ENCODE data around the gene YJEFN3.

YJEFN3 gene

DNA sequence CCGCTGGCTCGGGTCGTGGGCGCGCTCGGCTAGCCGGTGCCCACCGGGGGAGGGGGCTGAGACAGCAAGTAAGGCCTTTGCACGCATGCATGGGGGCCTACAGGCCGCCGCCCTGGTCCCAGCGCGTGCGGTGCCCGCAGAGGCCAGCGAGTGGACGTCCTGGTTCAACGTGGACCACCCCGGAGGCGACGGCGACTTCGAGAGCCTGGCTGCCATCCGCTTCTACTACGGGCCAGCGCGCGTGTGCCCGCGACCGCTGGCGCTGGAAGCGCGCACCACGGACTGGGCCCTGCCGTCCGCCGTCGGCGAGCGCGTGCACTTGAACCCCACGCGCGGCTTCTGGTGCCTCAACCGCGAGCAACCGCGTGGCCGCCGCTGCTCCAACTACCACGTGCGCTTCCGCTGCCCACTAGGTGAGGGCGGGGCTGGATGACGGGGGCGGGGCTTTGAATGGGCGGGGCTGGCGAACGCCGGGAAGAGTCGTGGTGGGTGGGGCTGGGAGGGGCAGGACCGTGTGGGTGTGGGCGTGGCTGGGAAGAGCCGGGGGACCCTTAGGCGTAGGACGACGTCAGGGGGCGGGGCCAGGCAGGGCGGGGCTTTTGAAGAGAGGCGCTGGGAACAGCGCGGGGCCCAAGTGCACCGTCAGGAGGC is 11.5 kb downstream of the YJEFN3 start:
- 73 to 75% methylated on average over 74 of the region's 74 CpGs for WGBS, 2 experiments

DNA sequence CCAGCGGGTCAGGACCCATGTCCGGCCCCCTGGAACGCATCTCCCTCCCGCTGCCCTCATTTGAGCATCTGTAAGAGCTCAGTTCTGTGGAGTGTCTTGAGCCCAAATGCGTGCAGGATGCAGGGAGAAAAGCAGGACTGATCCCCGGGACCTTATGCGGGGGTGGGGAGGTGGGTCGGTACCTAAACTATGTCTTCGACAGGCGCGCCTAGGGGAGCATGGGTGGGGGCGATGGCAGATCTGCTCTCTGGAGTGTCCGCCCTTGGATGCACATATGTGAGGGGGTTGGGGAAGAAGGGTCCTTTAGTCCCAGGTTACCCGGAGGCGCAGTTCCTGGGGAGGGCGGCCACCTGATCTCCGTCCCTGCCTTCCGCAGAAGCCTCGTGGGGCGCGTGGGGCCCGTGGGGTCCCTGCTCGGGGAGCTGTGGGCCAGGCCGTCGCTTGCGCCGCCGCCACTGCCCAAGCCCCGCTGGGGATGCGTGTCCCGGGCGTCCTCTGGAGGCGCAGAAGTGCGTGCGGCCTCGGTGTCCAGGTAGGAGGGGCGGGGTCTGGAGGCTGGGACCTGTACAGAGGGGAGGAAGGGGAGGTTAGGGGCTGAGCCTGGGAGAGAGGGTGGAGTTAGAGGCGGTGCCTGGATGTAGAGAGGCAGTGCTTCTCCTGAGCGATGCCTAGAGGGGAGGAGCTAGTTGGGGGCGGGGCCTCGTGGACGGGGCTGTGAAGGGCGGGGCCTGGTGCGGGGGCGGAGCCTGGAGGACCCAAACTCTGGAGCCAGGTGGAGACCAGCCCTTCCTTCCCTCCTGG is 12.2 kb downstream of the YJEFN3 start:
- 68 to 74% methylated on average over 45 of the region's 45 CpGs for WGBS, 2 experiments
- Histone ChIP-seq H3K4me3 (ENCODE audit: insufficient read depth, low read depth, low read length) (no peak overlapping the region), H3K9me3 (ENCODE audit: control insufficient read depth, low read length) (no peaks in the 10 kb centered on the region)

More for the DNA sequence above, 11.5 kb downstream of the YJEFN3 start:
- Histone ChIP-seq H3K9me3 (ENCODE audit: control insufficient read depth, low read length) (no peaks in the 10 kb centered on the region), H3K27ac (ENCODE audit: insufficient read depth, low read depth, low read length, poor library complexity, severe bottlenecking) (no peak overlapping the region), H3K4me3 (ENCODE audit: insufficient read depth, low read depth, low read length) (no peak overlapping the region), H3K27me3 (ENCODE audit: control insufficient read depth, insufficient read depth, low read length, poor library complexity, severe bottlenecking) (peaks cover 46% of the 10 kb centered on the region), H3K4me1 (ENCODE audit: control insufficient read depth, insufficient read depth, low read length) (peaks cover 8% of the 10 kb centered on the region), H3K36me3 (ENCODE audit: control insufficient read depth, insufficient read depth, low read length) (no peaks in the 10 kb centered on the region)

DNA sequence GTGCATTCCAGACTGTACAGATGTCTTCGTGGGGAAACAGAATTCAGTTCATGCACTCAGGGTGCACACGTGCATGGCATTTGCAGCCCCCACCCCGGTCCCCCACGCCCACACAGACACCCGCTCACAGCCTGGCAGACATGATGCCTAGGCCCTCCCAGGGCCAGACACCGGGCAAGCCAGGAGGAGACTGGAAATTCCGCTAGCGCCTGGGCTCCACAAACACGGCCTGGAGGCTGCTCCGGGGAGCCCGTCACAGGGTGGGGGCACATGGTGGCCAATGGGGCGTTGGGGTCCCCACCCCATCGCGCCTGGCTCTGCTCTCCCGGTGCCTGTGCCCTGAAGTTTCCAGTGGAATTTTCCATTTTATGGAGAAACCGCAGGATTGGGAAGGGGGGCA is 12.9 kb downstream of the YJEFN3 start:
- Histone ChIP-seq H3K27ac (ENCODE audit: insufficient read depth, low read depth, low read length, poor library complexity, severe bottlenecking) (no peak overlapping the region), H3K4me3 (ENCODE audit: insufficient read depth, low read depth, low read length) (no peak overlapping the region), H3K9me3 (ENCODE audit: control insufficient read depth, low read length) (no peaks in the 10 kb centered on the region), H3K27me3 (ENCODE audit: control insufficient read depth, insufficient read depth, low read length, poor library complexity, severe bottlenecking) (peaks cover 46% of the 10 kb centered on the region), H3K36me3 (ENCODE audit: control insufficient read depth, insufficient read depth, low read length) (no peaks in the 10 kb centered on the region), H3K4me1 (ENCODE audit: control insufficient read depth, insufficient read depth, low read length) (peaks cover 8% of the 10 kb centered on the region)
- WGBS, 2 experiments: 93 to 95% methylated on average over 16 of the region's 16 CpGs

More for the DNA sequence above, 12.2 kb downstream of the YJEFN3 start:
- H3K4me1 ChIP-seq (ENCODE audit: control insufficient read depth, insufficient read depth, low read length): peaks cover 8% of the 10 kb centered on the region
- H3K36me3 ChIP-seq (ENCODE audit: control insufficient read depth, insufficient read depth, low read length): no peaks in the 10 kb centered on the region
- no peak overlapping the region for H3K27ac ChIP-seq (ENCODE audit: insufficient read depth, low read depth, low read length, poor library complexity, severe bottlenecking)
- peaks cover 46% of the 10 kb centered on the region for H3K27me3 ChIP-seq (ENCODE audit: control insufficient read depth, insufficient read depth, low read length, poor library complexity, severe bottlenecking)

DNA sequence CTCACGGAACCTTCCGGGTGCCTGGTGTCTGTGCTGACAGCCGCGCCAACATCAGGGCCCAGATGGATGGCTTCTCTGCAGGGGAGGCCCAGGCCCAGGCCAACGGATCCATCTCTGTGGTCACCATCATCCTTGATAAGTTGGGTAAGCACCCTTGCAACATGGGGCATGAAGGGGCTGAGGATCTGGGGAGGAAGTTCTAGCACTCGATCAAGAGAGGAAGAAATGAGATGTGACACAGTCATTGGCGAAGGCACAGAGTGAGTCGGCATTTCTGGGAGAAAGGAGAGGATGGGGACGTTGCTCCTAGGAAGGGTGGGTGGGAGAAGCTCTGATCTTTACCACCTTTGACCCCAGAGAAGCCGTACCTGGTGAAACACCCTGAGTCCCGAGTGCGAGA is 13.8 kb downstream of the YJEFN3 start:
- peaks cover 8% of the 10 kb centered on the region for H3K4me1 ChIP-seq (ENCODE audit: control insufficient read depth, insufficient read depth, low read length)
- no peaks in the 10 kb centered on the region for H3K9me3 ChIP-seq (ENCODE audit: control insufficient read depth, low read length)
- WGBS, 2 experiments: 94 to 95% methylated on average over 12 of the region's 12 CpGs
- no peak overlapping the region for H3K4me3 ChIP-seq (ENCODE audit: insufficient read depth, low read depth, low read length)
- peaks cover 41% of the 10 kb centered on the region for H3K27me3 ChIP-seq (ENCODE audit: control insufficient read depth, insufficient read depth, low read length, poor library complexity, severe bottlenecking)
- H3K36me3 ChIP-seq (ENCODE audit: control insufficient read depth, insufficient read depth, low read length): no peaks in the 10 kb centered on the region
- no peak overlapping the region for H3K27ac ChIP-seq (ENCODE audit: insufficient read depth, low read depth, low read length, poor library complexity, severe bottlenecking)

GRCh38 chr19:19543101-19543500 is 14.4 kb downstream of the YJEFN3 start:
- no peak overlapping the region for H3K27ac ChIP-seq (ENCODE audit: insufficient read depth, low read depth, low read length, poor library complexity, severe bottlenecking)
- H3K9me3 ChIP-seq (ENCODE audit: control insufficient read depth, low read length): no peaks in the 10 kb centered on the region
- H3K4me3 ChIP-seq (ENCODE audit: insufficient read depth, low read depth, low read length): no peak overlapping the region
- H3K4me1 ChIP-seq (ENCODE audit: control insufficient read depth, insufficient read depth, low read length): peaks cover 8% of the 10 kb centered on the region
- no peaks in the 10 kb centered on the region for H3K36me3 ChIP-seq (ENCODE audit: control insufficient read depth, insufficient read depth, low read length)
- peaks cover 35% of the 10 kb centered on the region for H3K27me3 ChIP-seq (ENCODE audit: control insufficient read depth, insufficient read depth, low read length, poor library complexity, severe bottlenecking)
- WGBS, 2 experiments: 94 to 96% methylated on average over 13 of the region's 13 CpGs

DNA sequence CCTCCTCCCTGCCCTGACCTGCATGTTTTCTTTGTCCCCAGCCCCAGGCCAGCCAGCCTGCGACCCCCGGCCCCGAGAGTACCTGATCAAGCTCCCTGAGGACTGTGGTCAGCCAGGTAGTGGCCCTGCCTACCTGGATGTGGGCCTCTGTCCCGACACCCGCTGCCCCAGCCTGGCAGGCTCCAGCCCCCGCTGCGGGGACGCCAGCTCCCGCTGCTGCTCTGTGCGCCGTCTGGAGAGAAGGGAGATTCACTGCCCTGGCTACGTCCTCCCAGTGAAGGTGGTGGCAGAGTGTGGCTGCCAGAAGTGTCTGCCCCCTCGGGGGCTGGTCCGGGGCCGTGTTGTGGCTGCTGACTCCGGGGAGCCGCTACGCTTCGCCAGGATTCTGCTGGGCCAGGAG is 14.9 kb downstream of the YJEFN3 start:
- Histone ChIP-seq H3K36me3 (ENCODE audit: control insufficient read depth, insufficient read depth, low read length) (no peaks in the 10 kb centered on the region), H3K27ac (ENCODE audit: insufficient read depth, low read depth, low read length, poor library complexity, severe bottlenecking) (no peak overlapping the region), H3K4me1 (ENCODE audit: control insufficient read depth, insufficient read depth, low read length) (peaks cover 2% of the 10 kb centered on the region), H3K9me3 (ENCODE audit: control insufficient read depth, low read length) (no peaks in the 10 kb centered on the region), H3K4me3 (ENCODE audit: insufficient read depth, low read depth, low read length) (no peak overlapping the region), H3K27me3 (ENCODE audit: control insufficient read depth, insufficient read depth, low read length, poor library complexity, severe bottlenecking) (peaks cover 30% of the 10 kb centered on the region)
- 94% methylated on average over 19 of the region's 19 CpGs for WGBS, 2 experiments

DNA sequence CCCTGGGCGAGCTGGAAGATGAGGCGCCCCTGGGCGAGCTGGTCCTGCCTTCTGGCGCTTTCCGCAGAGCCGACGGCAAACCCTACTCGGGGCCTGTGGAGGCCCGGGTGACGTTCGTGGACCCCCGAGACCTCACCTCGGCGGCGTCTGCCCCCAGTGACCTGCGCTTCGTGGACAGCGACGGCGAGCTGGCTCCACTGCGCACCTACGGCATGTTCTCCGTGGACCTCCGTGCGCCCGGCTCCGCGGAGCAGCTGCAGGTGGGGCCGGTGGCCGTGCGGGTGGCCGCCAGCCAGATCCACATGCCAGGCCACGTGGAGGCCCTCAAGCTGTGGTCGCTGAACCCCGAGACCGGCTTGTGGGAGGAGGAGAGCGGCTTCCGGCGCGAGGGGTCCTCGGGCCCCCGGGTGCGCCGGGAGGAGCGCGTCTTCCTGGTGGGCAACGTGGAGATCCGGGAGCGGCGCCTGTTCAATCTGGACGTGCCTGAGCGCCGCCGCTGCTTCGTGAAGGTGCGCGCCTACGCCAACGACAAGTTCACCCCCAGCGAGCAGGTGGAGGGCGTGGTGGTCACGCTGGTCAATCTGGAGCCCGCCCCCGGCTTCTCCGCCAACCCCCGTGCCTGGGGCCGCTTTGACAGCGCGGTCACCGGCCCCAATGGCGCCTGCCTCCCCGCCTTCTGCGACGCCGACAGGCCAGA is 15.7 kb downstream of the YJEFN3 start:
- whole genome bisulfite sequencing, 2 experiments: 96% methylated on average over 75 of the region's 75 CpGs
- Histone ChIP-seq H3K27ac (ENCODE audit: insufficient read depth, low read depth, low read length, poor library complexity, severe bottlenecking) (no peak overlapping the region), H3K4me1 (ENCODE audit: control insufficient read depth, insufficient read depth, low read length) (no peaks in the 10 kb centered on the region), H3K27me3 (ENCODE audit: control insufficient read depth, insufficient read depth, low read length, poor library complexity, severe bottlenecking) (peaks cover 22% of the 10 kb centered on the region), H3K4me3 (ENCODE audit: insufficient read depth, low read depth, low read length) (no peak overlapping the region), H3K36me3 (ENCODE audit: control insufficient read depth, insufficient read depth, low read length) (no peaks in the 10 kb centered on the region), H3K9me3 (ENCODE audit: control insufficient read depth, low read length) (no peaks in the 10 kb centered on the region)

DNA sequence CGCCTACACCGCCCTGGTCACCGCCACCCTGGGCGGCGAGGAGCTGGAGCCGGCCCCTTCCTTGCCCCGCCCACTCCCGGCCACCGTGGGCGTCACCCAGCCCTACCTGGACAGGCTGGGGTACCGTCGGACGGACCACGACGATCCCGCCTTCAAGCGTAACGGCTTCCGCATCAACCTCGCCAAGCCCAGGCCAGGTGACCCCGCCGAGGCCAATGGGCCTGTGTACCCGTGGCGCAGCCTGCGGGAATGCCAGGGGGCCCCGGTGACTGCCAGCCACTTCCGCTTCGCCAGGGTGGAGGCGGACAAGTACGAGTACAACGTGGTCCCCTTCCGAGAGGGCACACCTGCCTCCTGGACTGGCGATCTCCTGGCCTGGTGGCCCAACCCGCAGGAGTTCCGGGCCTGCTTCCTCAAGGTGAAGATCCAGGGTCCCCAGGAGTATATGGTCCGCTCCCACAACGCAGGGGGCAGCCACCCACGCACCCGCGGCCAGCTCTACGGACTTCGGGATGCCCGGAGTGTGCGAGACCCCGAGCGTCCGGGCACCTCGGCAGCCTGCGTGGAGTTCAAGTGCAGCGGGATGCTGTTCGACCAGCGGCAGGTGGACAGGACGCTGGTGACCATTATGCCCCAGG is 16.4 kb downstream of the YJEFN3 start:
- no peaks in the 10 kb centered on the region for H3K9me3 ChIP-seq (ENCODE audit: control insufficient read depth, low read length)
- 95 to 96% methylated on average over 53 of the region's 53 CpGs for WGBS, 2 experiments
- no peak overlapping the region for H3K27ac ChIP-seq (ENCODE audit: insufficient read depth, low read depth, low read length, poor library complexity, severe bottlenecking)
- peaks cover 16% of the 10 kb centered on the region for H3K27me3 ChIP-seq (ENCODE audit: control insufficient read depth, insufficient read depth, low read length, poor library complexity, severe bottlenecking)
- no peaks in the 10 kb centered on the region for H3K36me3 ChIP-seq (ENCODE audit: control insufficient read depth, insufficient read depth, low read length)
- peaks cover 2% of the 10 kb centered on the region for H3K4me1 ChIP-seq (ENCODE audit: control insufficient read depth, insufficient read depth, low read length)
- no peak overlapping the region for H3K4me3 ChIP-seq (ENCODE audit: insufficient read depth, low read depth, low read length)

GRCh38 chr19:19545707-19546106 is 17.0 kb downstream of the YJEFN3 start:
- Histone ChIP-seq H3K4me1 (ENCODE audit: control insufficient read depth, insufficient read depth, low read length) (peaks cover 9% of the 10 kb centered on the region), H3K36me3 (ENCODE audit: control insufficient read depth, insufficient read depth, low read length) (no peaks in the 10 kb centered on the region), H3K27ac (ENCODE audit: insufficient read depth, low read depth, low read length, poor library complexity, severe bottlenecking) (no peak overlapping the region), H3K9me3 (ENCODE audit: control insufficient read depth, low read length) (no peaks in the 10 kb centered on the region), H3K4me3 (ENCODE audit: insufficient read depth, low read depth, low read length) (no peak overlapping the region), H3K27me3 (ENCODE audit: control insufficient read depth, insufficient read depth, low read length, poor library complexity, severe bottlenecking) (peaks cover 9% of the 10 kb centered on the region)
- WGBS, 2 experiments: 95 to 96% methylated on average over 23 of the region's 23 CpGs

- H3K4me3 ChIP-seq (ENCODE audit: insufficient read depth, low read depth, low read length): no peak overlapping the region
- no peak overlapping the region for H3K27ac ChIP-seq (ENCODE audit: insufficient read depth, low read depth, low read length, poor library complexity, severe bottlenecking)
- WGBS, 2 experiments: 91 to 93% methylated on average over 19 of the region's 19 CpGs
- peaks cover 11% of the 10 kb centered on the region for H3K4me1 ChIP-seq (ENCODE audit: control insufficient read depth, insufficient read depth, low read length)
- H3K36me3 ChIP-seq (ENCODE audit: control insufficient read depth, insufficient read depth, low read length): no peaks in the 10 kb centered on the region
- no peaks in the 10 kb centered on the region for H3K9me3 ChIP-seq (ENCODE audit: control insufficient read depth, low read length)
- no peaks in the 10 kb centered on the region for H3K27me3 ChIP-seq (ENCODE audit: control insufficient read depth, insufficient read depth, low read length, poor library complexity, severe bottlenecking)
Measured at GRCh38 chr19:19546751-19547162, 18.0 kb downstream of the YJEFN3 start.
